Lung (tissue), 12 donors: ENCODE data around the gene HAPLN2. TPM values are rescaled to one million over a fixed set of nuclear protein-coding genes. Genes with fewer than 3 reads are reported as not detected.

Experiments used
- ATAC-seq: fragments of 200-7000 bp; cut with Tn5 transposase; one replicate; pipeline ENCODE4 v1.9.1; 2020; ENCODE audit warnings: moderate number of reproducible peaks; ENCODE audit not compliant: insufficient read depth, low FRiP score
- DNase-seq, 3 donors: peaks; one replicate each; pipeline ENCODE4 v3.0.0-alpha.2; 2013 to 2017
- H3K27ac ChIP-seq, 2 donors: one replicate each; pipeline ENCODE4 v1.5.1; 2013; ENCODE audit warnings: mild to moderate bottlenecking in 2 of 2, moderate library complexity in 2 of 2, control low read depth in 1 of 2, inconsistent platforms in 1 of 2, low read depth in 1 of 2, low read length in 1 of 2
- H3K27me3 ChIP-seq, 3 donors: one replicate each; pipeline ENCODE4 v1.5.1; 2013; ENCODE audit warnings: low read length in 2 of 3; ENCODE audit not compliant: control insufficient read depth in 3 of 3, insufficient read depth in 3 of 3
- H3K36me3 ChIP-seq, 4 donors: one replicate each; pipeline ENCODE4 v1.5.1; 2013; ENCODE audit warnings: low read length in 4 of 4, mild to moderate bottlenecking in 1 of 4, moderate library complexity in 1 of 4; ENCODE audit not compliant: control insufficient read depth in 4 of 4, insufficient read depth in 4 of 4
- H3K4me1 ChIP-seq, 5 donors: one replicate each; pipeline ENCODE4 v1.5.1; 2013; ENCODE audit warnings: low read length in 5 of 5, mild to moderate bottlenecking in 2 of 5, moderate library complexity in 1 of 5; ENCODE audit not compliant: control insufficient read depth in 5 of 5, insufficient read depth in 5 of 5
- H3K4me3 ChIP-seq: one replicate; pipeline ENCODE4 v1.5.1; 2013; ENCODE audit warnings: mild to moderate bottlenecking, control low read depth, moderate library complexity
- H3K9ac ChIP-seq, 2 donors: one replicate each; pipeline ENCODE4 v1.5.1; 2013; ENCODE audit warnings: low read length in 2 of 2, control low read depth in 1 of 2; ENCODE audit not compliant: insufficient read depth in 1 of 2
- H3K9me3 ChIP-seq, 4 donors: one replicate each; pipeline ENCODE4 v1.5.1; 2013; ENCODE audit warnings: low read length in 3 of 4, mild to moderate bottlenecking in 1 of 4, moderate library complexity in 1 of 4; ENCODE audit not compliant: control insufficient read depth in 4 of 4, insufficient read depth in 3 of 4
- WGBS, 2 donors: extraction: QIAGEN DNeasy Blood & Tissue Kit; methylation state at CpG; one replicate each; pipeline ENCODE4 v1.1.7; 2013; 5-methylcytosine and 5-hydroxymethylcytosine counted together
- polyA plus RNA-seq, 2 donors: library from polyadenylated mRNA; stranded (reverse); fragments of 200-250 nt; gene quantifications; one replicate each; pipeline ENCODE4 v1.2.1, GENCODE V29; 2013
- total RNA-seq, 2 donors: library from RNA; depleted of rRNA in 1 of 2; stranded (reverse); fragments of >200 nt in 1 of 2; gene quantifications; one replicate each; pipeline ENCODE4 v1.2.1, GENCODE V29; 2014 to 2021
- TF ChIP-seq, protein P1 (sequence below): IDR thresholded peaks from 2 replicates; pipeline ENCODE4 v1.5.1; 2012; ENCODE audit warnings: mild to moderate bottlenecking; ENCODE audit errors: control extremely low read depth, extremely low read depth
- donor health status: control.
- donor health status: control.
- donor health status: Bipolar disorder and iron deficiency.
- donor health status: healthy.
- donor health status: DM: yes; HTN: yes; CAD: no.

Gene HAPLN2
- total and polyA plus RNA-seq, 4 donors, result 0.18 to 0.31 (median 0.24) TPM; not detected in 1

DNA sequence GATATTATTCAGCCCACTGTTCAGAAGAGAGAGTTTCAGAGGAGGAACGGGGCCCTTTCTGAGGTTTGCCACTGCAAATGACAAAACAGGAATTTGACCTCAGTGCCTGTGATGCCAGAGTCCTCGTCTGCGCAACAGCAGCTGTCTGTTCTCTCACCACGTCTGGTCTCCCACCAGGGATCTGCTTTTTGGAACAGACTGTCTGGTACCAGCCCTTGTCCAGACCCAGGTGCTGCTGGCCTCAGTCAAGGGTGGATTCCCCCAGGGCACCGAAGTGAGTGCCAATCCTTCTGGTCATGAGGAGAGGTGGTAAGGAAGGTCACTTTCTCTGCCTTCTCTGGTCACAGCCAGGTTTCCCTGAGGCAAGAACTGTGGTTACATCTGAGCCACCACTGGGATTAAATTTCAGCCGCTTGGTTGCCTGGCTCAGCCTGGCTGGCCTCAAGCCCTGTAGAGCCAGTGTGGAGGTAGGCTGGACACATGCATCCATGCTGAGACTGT is 20.4 kb downstream of the HAPLN2 start:
- Histone ChIP-seq H3K4me3 (no peak overlapping the region), H3K9me3 (no peaks in the 10 kb centered on the region), H3K27ac (no peak overlapping the region), H3K36me3 (no peaks in the 10 kb centered on the region), H3K4me1 (peaks cover 0 to 8% (median 0%) of the 10 kb centered on the region in 5 donors), H3K9ac (no peak overlapping the region), H3K27me3 (peaks cover 13 to 75% (median 46%) of the 10 kb centered on the region in 3 donors)
- DNase-seq (no peak), ATAC-seq (no peak)
- WGBS, 2 donors, result 35 to 50% methylated on average over 6 of the region's 6 CpGs
- TF ChIP-seq, protein P1, sequence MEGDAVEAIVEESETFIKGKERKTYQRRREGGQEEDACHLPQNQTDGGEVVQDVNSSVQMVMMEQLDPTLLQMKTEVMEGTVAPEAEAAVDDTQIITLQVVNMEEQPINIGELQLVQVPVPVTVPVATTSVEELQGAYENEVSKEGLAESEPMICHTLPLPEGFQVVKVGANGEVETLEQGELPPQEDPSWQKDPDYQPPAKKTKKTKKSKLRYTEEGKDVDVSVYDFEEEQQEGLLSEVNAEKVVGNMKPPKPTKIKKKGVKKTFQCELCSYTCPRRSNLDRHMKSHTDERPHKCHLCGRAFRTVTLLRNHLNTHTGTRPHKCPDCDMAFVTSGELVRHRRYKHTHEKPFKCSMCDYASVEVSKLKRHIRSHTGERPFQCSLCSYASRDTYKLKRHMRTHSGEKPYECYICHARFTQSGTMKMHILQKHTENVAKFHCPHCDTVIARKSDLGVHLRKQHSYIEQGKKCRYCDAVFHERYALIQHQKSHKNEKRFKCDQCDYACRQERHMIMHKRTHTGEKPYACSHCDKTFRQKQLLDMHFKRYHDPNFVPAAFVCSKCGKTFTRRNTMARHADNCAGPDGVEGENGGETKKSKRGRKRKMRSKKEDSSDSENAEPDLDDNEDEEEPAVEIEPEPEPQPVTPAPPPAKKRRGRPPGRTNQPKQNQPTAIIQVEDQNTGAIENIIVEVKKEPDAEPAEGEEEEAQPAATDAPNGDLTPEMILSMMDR, result no peak

DNA sequence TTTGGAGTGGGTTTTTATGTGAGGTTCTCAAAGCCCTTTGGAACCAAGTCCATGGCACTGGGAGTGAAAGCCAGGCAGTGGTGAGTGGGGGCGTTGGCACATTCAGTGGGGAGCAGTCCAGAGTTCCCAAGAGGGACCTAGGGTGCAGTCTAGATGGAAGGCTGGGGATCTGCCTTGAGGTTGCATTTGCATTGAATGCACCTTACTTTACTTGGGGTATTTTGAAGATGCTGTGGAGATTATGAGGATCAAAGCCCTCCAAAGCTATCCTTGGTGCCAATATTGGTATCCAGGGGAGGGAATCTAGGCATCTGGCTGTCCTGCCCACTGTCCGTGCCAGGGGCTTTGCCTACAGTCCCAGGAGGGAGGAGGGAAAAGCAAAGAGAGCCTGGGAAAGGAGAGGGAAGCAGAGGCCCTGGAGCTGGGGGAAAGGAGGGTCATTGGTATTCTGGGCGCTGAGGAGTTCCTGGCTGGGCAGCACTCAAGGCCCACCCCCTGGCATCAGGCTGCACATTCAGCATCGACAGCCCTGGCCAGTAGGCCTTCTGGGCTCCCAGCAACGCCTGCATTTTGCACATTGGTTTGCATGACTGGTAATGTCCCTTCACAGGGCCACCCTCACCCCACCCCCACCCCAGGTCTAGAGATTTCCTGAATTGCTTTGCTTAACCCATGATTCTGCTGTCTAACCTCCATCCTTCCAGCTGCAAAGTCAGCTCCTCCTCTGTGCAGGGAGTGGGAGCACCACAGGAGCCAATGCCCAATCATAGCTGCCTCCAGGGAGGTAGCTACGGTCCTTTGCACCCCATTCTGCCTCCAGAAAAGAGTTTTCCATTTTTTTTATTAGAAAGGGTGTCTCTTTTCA is 21.9 kb downstream of the HAPLN2 start:
- peaks cover 0 to 8% (median 0%) of the 10 kb centered on the region in 5 donors for H3K4me1 ChIP-seq
- WGBS, 2 donors, result 36 to 40% methylated on average over 6 of the region's 6 CpGs
- H3K9me3 ChIP-seq, result no peaks in the 10 kb centered on the region
- H3K4me3 ChIP-seq, result no peak overlapping the region
- no peak overlapping the region for H3K27ac ChIP-seq
- H3K9ac ChIP-seq, result no peak overlapping the region
- no peak for ATAC-seq
- H3K27me3 ChIP-seq, result peaks cover 15 to 87% (median 60%) of the 10 kb centered on the region in 3 donors
- no peaks in the 10 kb centered on the region for H3K36me3 ChIP-seq
- no peak for DNase-seq
- TF ChIP-seq, protein P1, result no peak

DNA sequence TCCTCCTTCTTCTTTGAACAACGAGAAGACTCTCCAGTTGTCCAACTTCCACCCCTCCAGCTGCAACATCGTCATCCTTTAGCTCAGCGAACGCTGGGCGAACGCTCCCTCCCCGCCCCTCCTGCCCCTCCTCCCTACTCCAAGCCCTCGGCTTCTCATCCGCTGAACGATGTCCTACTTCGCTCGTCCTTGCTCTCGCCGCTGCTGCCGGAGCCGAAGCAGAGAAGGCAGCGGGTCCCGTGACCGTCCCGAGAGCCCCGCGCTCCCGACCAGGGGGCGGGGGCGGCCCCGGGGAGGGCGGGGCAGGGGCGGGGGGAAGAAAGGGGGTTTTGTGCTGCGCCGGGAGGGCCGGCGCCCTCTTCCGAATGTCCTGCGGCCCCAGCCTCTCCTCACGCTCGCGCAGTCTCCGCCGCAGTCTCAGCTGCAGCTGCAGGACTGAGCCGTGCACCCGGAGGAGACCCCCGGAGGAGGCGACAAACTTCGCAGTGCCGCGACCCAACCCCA is 22.6 kb downstream of the HAPLN2 start, which contains the start of gene BCAN:
Gene BCAN, plus strand, starts transcription at position 357 of the 504 bp plus-strand sequence. CDS start 3,938 bp downstream, outside the sequence.
- H3K27ac ChIP-seq, result no peak within 1 kb of the TSS
- no peak within 1 kb of the TSS for H3K9ac ChIP-seq
- TF ChIP-seq, protein P1, result no peak
- no peaks in the 10 kb centered on the region for H3K9me3 ChIP-seq
- peaks cover 15 to 88% (median 62%) of the 10 kb centered on the region in 3 donors for H3K27me3 ChIP-seq
- H3K36me3 ChIP-seq, result no peaks in the 10 kb centered on the region
- WGBS, 2 donors, result 1 to 2% methylated on average over 25 to 46 of the region's 46 CpGs
- H3K4me3 ChIP-seq, result no peak within 1 kb of the TSS
- DNase-seq (peak; percentile 65 to 70 (median 68)), ATAC-seq (no peak)
- H3K4me1 ChIP-seq, result peaks cover 0 to 8% (median 0%) of the 10 kb centered on the region in 5 donors
